DOHH2 (cell line): ENCODE measurements around the gene CTAG1B.
"Not testable (repeated sequence)": the region's sequence is repeated elsewhere in the genome, so short reads cannot be mapped to it uniquely, and the experiment has no call there.

ENCODE experiments used
- H3F3A ChIP-seq: fragments of 200-600 bp; sonication (generic), shearing (Covaris generic); 2 replicates; pipeline ENCODE4 v1.6.0; 2016; ENCODE audit warnings: antibody characterized with exemption, mild to moderate bottlenecking; ENCODE audit not compliant: control insufficient read depth, insufficient read depth
- H3K27ac ChIP-seq: fragments of 200-600 bp; sonication (generic); 2 replicates; pipeline ENCODE4 v1.5.1; 2014; ENCODE audit warnings: low read depth, mild to moderate bottlenecking, low read length, moderate library complexity
- H3K27me3 ChIP-seq: fragments of 200-600 bp; sonication (generic); 2 replicates; pipeline ENCODE4 v1.6.1; 2014; ENCODE audit warnings: mild to moderate bottlenecking, low read length, mixed read lengths; ENCODE audit not compliant: control insufficient read depth
- H3K36me3 ChIP-seq: fragments of 200-600 bp; sonication (generic); 2 replicates; pipeline ENCODE4 v1.6.1; 2014; ENCODE audit warnings: mild to moderate bottlenecking, low read length, moderate library complexity, mixed read lengths; ENCODE audit not compliant: control insufficient read depth
- H3K4me1 ChIP-seq: fragments of 200-600 bp; sonication (generic); 2 replicates; pipeline ENCODE4 v1.6.1; 2014; ENCODE audit warnings: mild to moderate bottlenecking, low read length, mixed read lengths; ENCODE audit not compliant: control insufficient read depth
- H3K4me2 ChIP-seq: fragments of 200-600 bp; sonication (generic); 2 replicates; pipeline ENCODE4 v1.6.0; 2014; ENCODE audit warnings: mild to moderate bottlenecking, low read length, moderate library complexity
- H3K4me3 ChIP-seq: fragments of 200-600 bp; sonication (generic); 2 replicates; pipeline ENCODE4 v1.5.1; 2014; ENCODE audit warnings: mild to moderate bottlenecking, low read length, mixed read lengths
- H3K79me2 ChIP-seq: fragments of 200-600 bp; sonication (generic); 2 replicates; pipeline ENCODE4 v1.6.1; 2014; ENCODE audit warnings: mild to moderate bottlenecking, low read length, mixed read lengths; ENCODE audit not compliant: control insufficient read depth
- H3K9me2 ChIP-seq: fragments of 200-600 bp; sonication (generic); replicated peaks from 2 replicates; pipeline ENCODE4 v1.6.1; 2014; ENCODE audit warnings: mild to moderate bottlenecking, low read length, mixed read lengths; ENCODE audit not compliant: control insufficient read depth
- H3K9me3 ChIP-seq: fragments of 200-600 bp; sonication (generic); 2 replicates; pipeline ENCODE4 v1.6.1; 2014; ENCODE audit warnings: antibody characterized with exemption, low read length, mixed read lengths; ENCODE audit not compliant: control insufficient read depth, insufficient read depth
- H4K20me1 ChIP-seq: fragments of 200-600 bp; sonication (generic); 2 replicates; pipeline ENCODE4 v1.6.0; 2014; ENCODE audit warnings: low read depth, mild to moderate bottlenecking, antibody characterized with exemption, low read length, moderate library complexity; ENCODE audit not compliant: control insufficient read depth, insufficient read depth
- CTCF ChIP-seq: fragments of 200-600 bp; sonication (generic); IDR thresholded peaks from one replicate; pipeline ENCODE4 v1.5.1; 2014; ENCODE audit warnings: antibody characterized with exemption, mild to moderate bottlenecking, low read depth, low read length; ENCODE audit not compliant: poor library complexity, severe bottlenecking
- EZH2phosphoT487 ChIP-seq: fragments of 200-600 bp; sonication (generic); IDR thresholded peaks from 2 replicates; pipeline ENCODE4 v1.6.1; 2017; ENCODE audit warnings: borderline replicate concordance, mild to moderate bottlenecking, antibody characterized with exemption, low read length, moderate library complexity, mixed read lengths

CTAG1B gene

GRCh38 chrX:154655346-154655745 lies 36.3 kb upstream of the CTAG1B start:
- H3K9me2 ChIP-seq = no peaks in the 10 kb centered on the region
- no peaks in the 10 kb centered on the region for H3K4me1 ChIP-seq
- H3K36me3 ChIP-seq = no peaks in the 10 kb centered on the region
- no peaks in the 10 kb centered on the region for H3K9me3 ChIP-seq
- H3K27me3 ChIP-seq = no peaks in the 10 kb centered on the region
- H3K27ac ChIP-seq = no peak overlapping the region
- no peaks in the 10 kb centered on the region for H3K79me2 ChIP-seq
- H3F3A ChIP-seq = no peaks in the 10 kb centered on the region
- H3K4me2 ChIP-seq = no peak overlapping the region
- no peak for TF ChIP-seq CTCF
- H4K20me1 ChIP-seq = no peaks in the 10 kb centered on the region
- H3K4me3 ChIP-seq = no peak overlapping the region

GRCh38 chrX:154654925-154655324 lies 35.8 kb upstream of the CTAG1B start:
- no peak overlapping the region for H3K4me2 ChIP-seq
- H3K27me3 ChIP-seq = no peaks in the 10 kb centered on the region
- H3K4me1 ChIP-seq = no peaks in the 10 kb centered on the region
- no peaks in the 10 kb centered on the region for H3K9me2 ChIP-seq
- no peaks in the 10 kb centered on the region for H3F3A ChIP-seq
- no peaks in the 10 kb centered on the region for H3K9me3 ChIP-seq
- H3K27ac ChIP-seq = no peak overlapping the region
- no peak for TF ChIP-seq EZH2phosphoT487
- TF ChIP-seq CTCF = no peak
- H3K79me2 ChIP-seq = no peaks in the 10 kb centered on the region
- H3K4me3 ChIP-seq = no peak overlapping the region
- H4K20me1 ChIP-seq = no peaks in the 10 kb centered on the region
- H3K36me3 ChIP-seq = no peaks in the 10 kb centered on the region

DNA sequence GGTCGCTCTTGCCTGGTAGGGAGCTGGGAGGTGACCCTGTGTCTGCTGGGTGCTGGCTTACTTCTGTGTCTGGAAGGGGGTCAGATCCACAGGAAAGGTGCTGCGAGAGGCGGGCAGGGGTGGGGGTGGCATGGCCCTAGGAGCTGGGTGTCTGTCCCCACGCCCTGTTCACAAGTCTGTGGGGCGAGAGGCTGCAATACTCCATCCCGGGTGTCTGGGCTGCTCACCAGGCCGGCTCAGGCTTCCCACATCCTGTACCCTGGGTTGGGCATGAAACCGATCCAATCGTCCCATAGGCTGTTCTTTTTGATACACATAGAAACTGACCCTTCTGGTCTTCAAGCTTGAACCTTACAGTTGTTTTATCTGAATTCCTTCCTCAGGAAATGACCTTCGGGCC lies 35.3 kb upstream of the CTAG1B start:
- Histone ChIP-seq H3K4me3 (no peak overlapping the region), H3K36me3 (no peaks in the 10 kb centered on the region), H3K4me2 (no peak overlapping the region), H3K27ac (no peak overlapping the region), H3K9me2 (no peaks in the 10 kb centered on the region), H3F3A (no peaks in the 10 kb centered on the region), H4K20me1 (no peaks in the 10 kb centered on the region), H3K9me3 (no peaks in the 10 kb centered on the region), H3K79me2 (no peaks in the 10 kb centered on the region), H3K4me1 (no peaks in the 10 kb centered on the region), H3K27me3 (no peaks in the 10 kb centered on the region)
- TF ChIP-seq EZH2phosphoT487 (no peak), CTCF (no peak)

- not testable (repeated sequence) for H3K27ac ChIP-seq, H3F3A ChIP-seq, H3K36me3 ChIP-seq, H3K4me3 ChIP-seq, H3K4me2 ChIP-seq, H3K27me3 ChIP-seq, H3K79me2 ChIP-seq, H3K9me2 ChIP-seq, H3K4me1 ChIP-seq, H4K20me1 ChIP-seq, H3K9me3 ChIP-seq
Observed at GRCh38 chrX:154653413-154653812, 34.3 kb upstream of the CTAG1B start, which contains the start of gene CTAG2. Gene CTAG2, minus strand, starts transcription at chrX:154653579. Its CDS starts 64 bp downstream, at chrX:154653515.
